ENCODE measurements around the gene ANO10. TPM values are rescaled to one million over a fixed set of nuclear protein-coding genes. Genes with fewer than 3 reads are reported as not detected.

The ANO10 gene
- total RNA-seq, 2 donors from 2014 or later = 9.6 to 11.3 TPM

DNA sequence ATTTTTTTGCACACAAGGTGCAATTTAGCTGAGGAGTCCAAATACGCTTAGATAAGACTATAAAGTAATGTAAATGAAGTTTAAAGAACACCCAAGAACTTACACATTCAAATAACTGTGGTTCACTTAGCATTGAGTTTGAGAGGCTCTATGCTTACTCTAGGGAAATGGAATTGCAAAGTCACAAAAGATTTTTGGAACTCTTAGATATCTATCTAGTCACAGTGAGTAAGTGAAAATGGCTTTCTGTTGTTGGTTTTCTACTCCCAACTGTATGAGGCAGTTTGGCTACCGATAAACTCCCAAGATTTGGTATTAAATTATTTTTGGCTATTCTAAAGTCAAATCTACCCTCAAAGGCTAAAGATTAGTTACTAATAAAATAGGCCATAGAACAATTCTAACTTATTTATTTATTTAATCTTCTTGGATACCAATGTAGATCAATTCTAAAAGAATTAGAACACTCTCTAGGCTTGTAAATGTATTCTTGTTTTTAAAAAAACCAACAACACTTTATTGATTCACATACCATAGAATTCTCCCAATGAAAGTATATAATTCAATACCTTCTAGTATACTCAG, 170.0 kb downstream of the ANO10 start:
- no peak for TF ChIP-seq CTCF (IDR thresholded peaks at IDR 0.05)

DNA sequence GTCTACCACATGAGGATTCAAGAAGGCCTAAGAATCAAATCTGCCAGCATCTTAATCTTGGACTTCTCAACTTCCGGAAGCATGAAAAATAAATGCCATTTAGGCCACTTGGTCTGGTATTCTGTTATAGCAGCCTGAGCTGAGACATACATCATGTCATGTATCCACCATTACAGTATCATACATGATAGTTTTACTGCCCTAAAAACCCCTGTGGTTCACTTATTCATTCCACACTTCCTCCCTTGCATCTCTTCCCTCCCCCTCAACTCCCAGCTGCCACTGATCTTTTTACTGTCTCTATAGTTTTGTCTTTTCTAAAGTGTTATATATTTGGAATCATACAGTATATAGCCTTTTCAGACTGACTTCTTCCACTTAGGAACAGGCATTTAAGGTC, 173.7 kb downstream of the ANO10 start:
- Histone ChIP-seq H3K9me3 (no peaks in the 10 kb centered on the region), H3K36me3 (no peaks in the 10 kb centered on the region), H3K4me1 (no peaks in the 10 kb centered on the region), H3K27ac (no peak overlapping the region), H3K27me3 (no peaks in the 10 kb centered on the region), H3K4me3 (no peak overlapping the region)
- no peak for TF ChIP-seq CTCF (IDR thresholded peaks at IDR 0.05)
- DNase-seq (ENCODE audit: low spot score) = no peak

More for the DNA sequence above, 170.0 kb downstream of the ANO10 start:
- Histone ChIP-seq H3K9me3 (no peaks in the 10 kb centered on the region), H3K27ac (no peak overlapping the region), H3K4me3 (no peak overlapping the region), H3K27me3 (no peaks in the 10 kb centered on the region), H3K4me1 (no peaks in the 10 kb centered on the region), H3K36me3 (no peaks in the 10 kb centered on the region)
- DNase-seq (ENCODE audit: low spot score) = no peak

DNA sequence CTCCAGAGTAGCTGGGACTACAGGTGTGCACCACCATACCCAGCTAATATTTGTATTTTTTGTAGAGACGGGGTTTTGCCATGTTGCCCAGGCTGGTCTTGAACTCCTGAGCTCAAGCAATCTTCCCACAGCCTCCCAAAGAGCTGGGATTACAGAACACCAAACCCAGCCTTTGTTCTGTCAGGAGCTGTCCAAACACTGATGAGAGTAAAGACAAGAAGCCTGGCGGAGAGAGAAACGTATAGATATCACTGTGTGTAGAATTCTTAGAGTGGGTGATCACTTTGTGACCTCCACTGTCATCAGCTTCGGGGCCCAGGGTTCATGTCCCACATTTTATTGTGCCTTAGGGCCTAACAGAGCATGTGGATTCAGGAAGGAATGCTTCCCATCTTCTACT, 176.0 kb downstream of the ANO10 start:
- no peak overlapping the region for H3K4me3 ChIP-seq
- DNase-seq (ENCODE audit: low spot score) = no peak
- no peaks in the 10 kb centered on the region for H3K4me1 ChIP-seq
- TF ChIP-seq CTCF (IDR thresholded peaks at IDR 0.05) = no peak
- no peaks in the 10 kb centered on the region for H3K27me3 ChIP-seq
- no peak overlapping the region for H3K27ac ChIP-seq
- H3K9me3 ChIP-seq = no peaks in the 10 kb centered on the region
- H3K36me3 ChIP-seq = no peaks in the 10 kb centered on the region

DNA sequence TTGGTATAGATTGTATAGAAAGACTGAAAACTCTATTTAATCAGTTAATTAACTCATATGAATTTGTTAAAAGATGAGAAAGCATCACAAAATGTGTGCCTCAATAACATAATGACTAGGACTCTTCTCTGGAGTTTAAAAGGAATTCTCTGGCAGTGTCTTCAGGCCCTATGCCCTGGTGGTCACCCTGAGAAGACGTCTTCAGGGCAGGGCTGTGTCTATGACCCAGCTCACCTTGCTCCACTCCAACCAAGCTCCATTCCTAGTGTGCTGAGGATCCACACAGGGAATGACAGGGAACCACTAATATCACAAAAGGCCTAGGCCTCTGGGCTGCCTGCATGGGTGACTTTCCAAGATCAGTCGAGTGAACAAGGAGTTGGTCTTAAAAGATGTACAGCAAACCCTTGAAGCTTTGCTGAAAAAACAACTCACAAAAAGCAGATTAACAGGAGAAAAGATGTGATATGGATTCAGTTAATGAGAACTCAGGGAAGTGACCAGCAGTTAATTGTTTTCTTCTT, 178.9 kb downstream of the ANO10 start:
- Histone ChIP-seq H3K9me3 (peaks cover 0 to 21% of the 10 kb centered on the region in 2 donors), H3K27ac (no peak overlapping the region), H3K27me3 (no peaks in the 10 kb centered on the region), H3K4me1 (no peaks in the 10 kb centered on the region), H3K36me3 (no peaks in the 10 kb centered on the region), H3K4me3 (no peak overlapping the region)
- no peak for DNase-seq (ENCODE audit: low spot score)
- TF ChIP-seq CTCF (IDR thresholded peaks at IDR 0.05) = no peak

DNA sequence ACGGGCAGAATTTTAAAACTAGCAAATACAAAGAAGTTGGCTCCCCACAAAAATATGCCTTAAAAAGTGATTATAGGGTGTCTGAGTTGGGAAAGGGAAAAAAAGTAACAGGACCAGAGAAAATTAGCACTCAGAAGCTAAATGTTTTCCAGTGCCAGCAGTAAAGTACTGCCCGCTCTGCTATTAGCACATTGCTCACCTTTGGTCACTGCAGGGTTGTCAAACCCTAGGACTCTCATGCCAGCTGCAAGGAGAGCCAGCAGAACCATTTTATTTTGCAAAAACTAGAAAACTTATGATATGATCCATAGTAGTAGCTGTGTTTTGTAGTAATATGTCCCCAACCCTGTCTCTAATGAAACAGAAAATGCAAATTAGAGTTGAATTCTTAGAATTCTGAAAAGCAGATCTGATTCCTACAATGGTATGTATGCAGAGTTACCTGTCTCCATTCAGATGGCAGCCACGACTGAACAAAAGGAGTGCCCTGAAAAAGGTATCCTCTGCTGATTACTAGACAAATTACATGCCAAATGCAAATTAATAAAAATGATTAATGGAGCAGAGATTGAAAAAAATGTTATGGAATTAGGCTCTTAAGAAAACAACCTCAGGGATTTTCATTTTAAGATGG, 185.2 kb downstream of the ANO10 start:
- H3K4me1 ChIP-seq = no peaks in the 10 kb centered on the region
- H3K4me3 ChIP-seq = no peak overlapping the region
- H3K27me3 ChIP-seq = no peaks in the 10 kb centered on the region
- no peak for DNase-seq (ENCODE audit: low spot score)
- no peaks in the 10 kb centered on the region for H3K36me3 ChIP-seq
- H3K9me3 ChIP-seq = peaks cover 0 to 25% of the 10 kb centered on the region in 2 donors
- no peak for TF ChIP-seq CTCF (IDR thresholded peaks at IDR 0.05)
- no peak overlapping the region for H3K27ac ChIP-seq
